Endodermal cell (in vitro differentiated cells): ENCODE measurements around the gene ZNF536. TPM values are rescaled to one million over a fixed set of nuclear protein-coding genes. Genes with fewer than 3 reads are reported as not detected.

Experiments
- DNase-seq: peaks from one replicate; pipeline ENCODE4 v3.0.0-alpha.2; 2017
- H3K27ac ChIP-seq: 2 replicates; pipeline ENCODE4 v1.5.1; 2013; ENCODE audit warnings: mild to moderate bottlenecking, low read depth, low read length, moderate library complexity
- H3K27me3 ChIP-seq: 2 replicates; pipeline ENCODE4 v1.6.1; 2013; ENCODE audit warnings: mild to moderate bottlenecking, low read length, moderate library complexity; ENCODE audit not compliant: insufficient read depth, control insufficient read depth, poor library complexity, severe bottlenecking
- H3K36me3 ChIP-seq: 2 replicates; pipeline ENCODE4 v1.7.0; 2013; ENCODE audit warnings: mild to moderate bottlenecking, low read length, moderate library complexity; ENCODE audit not compliant: control insufficient read depth, insufficient read depth
- H3K4me1 ChIP-seq: one replicate; pipeline ENCODE4 v1.7.0; 2013; ENCODE audit warnings: low read length; ENCODE audit not compliant: control insufficient read depth, insufficient read depth
- H3K4me3 ChIP-seq: 2 replicates; pipeline ENCODE4 v1.5.1; 2013; ENCODE audit warnings: mild to moderate bottlenecking, low read length, moderate library complexity
- H3K9ac ChIP-seq: 2 replicates; pipeline ENCODE4 v1.6.1; 2013; ENCODE audit warnings: mild to moderate bottlenecking, low read length, moderate library complexity; ENCODE audit not compliant: poor library complexity, severe bottlenecking; ENCODE audit errors: extremely low read depth
- H3K9me3 ChIP-seq: 2 replicates; pipeline ENCODE4 v1.6.1; 2013; ENCODE audit warnings: mild to moderate bottlenecking, low read length, moderate library complexity; ENCODE audit not compliant: control insufficient read depth
- H3K27ac Mint-ChIP-seq: 2 replicates; pipeline ENCODE4 v1.8.0; 2020; ENCODE audit warnings: mixed read lengths
- H3K27me3 Mint-ChIP-seq: 2 replicates; pipeline ENCODE4 v1.8.0; 2021; ENCODE audit warnings: mild to moderate bottlenecking, mixed read lengths; ENCODE audit not compliant: insufficient read depth
- H3K36me3 Mint-ChIP-seq: 2 replicates; pipeline ENCODE4 v1.8.0; 2020; ENCODE audit warnings: low read depth, mixed read lengths
- H3K4me1 Mint-ChIP-seq: 2 replicates; pipeline ENCODE4 v1.8.0; 2020; ENCODE audit warnings: mixed read lengths
- H3K4me3 Mint-ChIP-seq: 2 replicates; pipeline ENCODE4 v1.8.0; 2020; ENCODE audit warnings: mild to moderate bottlenecking, moderate library complexity, mixed read lengths
- H3K9me3 Mint-ChIP-seq: 2 replicates; pipeline ENCODE4 v1.8.0; 2020; ENCODE audit warnings: mild to moderate bottlenecking, mixed read lengths
- WGBS, 2 experiments: methylation state at CpG; one replicate each; pipeline versions ENCODE4 v1.1.5 to v1.1.7; 2013; ENCODE audit warnings: missing lambda C conversion rate in 2 of 2, mixed read lengths in 1 of 2; ENCODE audit not compliant: insufficient coverage in 1 of 2, insufficient read length in 1 of 2; 5-methylcytosine and 5-hydroxymethylcytosine counted together
- total RNA-seq, 2 donors: library from RNA; stranded (reverse); fragmentation: NEBNext Ultra II Directional in 1 of 2; extraction: Animal tissue kit (Norgen Biotek cat#: 25700) in 1 of 2; gene quantifications; 2 replicates in 1 of 2; 3 replicates in 1 of 2; pipeline ENCODE4 v1.2.1, GENCODE V29; 2021
- TF ChIP-seq, protein P1 (sequence below): fragments of 200-600 bp; sonication (generic); conservative IDR thresholded peaks from 2 replicates; pipeline ENCODE4 v1.5.0; 2021; ENCODE audit warnings: antibody characterized with exemption, mild to moderate bottlenecking

The ZNF536 gene
- total RNA-seq, 2 donors from 2014 or later: not detected

DNA sequence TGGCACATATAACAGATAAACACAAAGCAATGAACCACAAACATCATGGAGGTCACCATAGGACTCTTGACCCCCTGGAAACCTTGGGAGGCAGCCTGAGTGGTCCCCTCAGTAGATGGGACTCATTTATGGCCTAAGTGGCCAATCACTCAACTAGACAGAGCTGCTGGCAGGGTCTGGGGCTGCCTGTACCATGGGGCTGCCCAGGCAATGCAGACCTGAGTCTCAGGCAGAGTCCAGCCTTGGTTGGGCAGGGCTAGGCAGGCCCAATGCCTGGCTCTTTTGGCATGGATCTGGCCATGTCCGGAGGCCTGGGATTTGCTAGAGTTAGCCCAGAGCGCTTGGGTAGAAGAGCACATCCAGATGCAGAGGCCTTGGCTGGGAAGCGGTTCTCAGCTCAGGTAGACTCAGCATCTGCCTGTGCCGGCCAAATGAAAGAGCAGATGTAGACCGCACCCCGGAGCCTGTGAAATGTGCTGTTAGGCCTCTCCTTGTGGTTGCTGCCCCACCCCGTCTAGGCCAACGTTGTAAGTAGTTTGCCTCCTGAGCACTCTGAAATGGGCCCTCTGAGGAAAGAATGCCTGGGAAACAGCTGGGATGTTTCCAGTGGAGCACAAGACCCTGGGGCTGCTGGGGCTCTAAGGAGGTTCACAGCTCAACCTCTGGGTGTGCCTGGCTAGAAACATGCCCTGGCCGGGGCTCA lies 171.2 kb downstream of the ZNF536 start:
- peaks cover 3% of the 10 kb centered on the region for H3K27me3 Mint-ChIP-seq
- no peak overlapping the region for H3K27ac Mint-ChIP-seq
- Histone ChIP-seq H3K9ac (no peak overlapping the region), H3K27me3 (no peaks in the 10 kb centered on the region), H3K4me3 (no peak overlapping the region), H3K27ac (no peak overlapping the region), H3K4me1 (no peaks in the 10 kb centered on the region), H3K36me3 (no peaks in the 10 kb centered on the region), H3K9me3 (no peaks in the 10 kb centered on the region)
- H3K4me3 Mint-ChIP-seq: no peak overlapping the region
- H3K4me1 Mint-ChIP-seq: no peaks in the 10 kb centered on the region
- 95 to 96% methylated on average over 9 of the region's 9 CpGs for WGBS, 2 experiments
- TF ChIP-seq, protein P1, sequence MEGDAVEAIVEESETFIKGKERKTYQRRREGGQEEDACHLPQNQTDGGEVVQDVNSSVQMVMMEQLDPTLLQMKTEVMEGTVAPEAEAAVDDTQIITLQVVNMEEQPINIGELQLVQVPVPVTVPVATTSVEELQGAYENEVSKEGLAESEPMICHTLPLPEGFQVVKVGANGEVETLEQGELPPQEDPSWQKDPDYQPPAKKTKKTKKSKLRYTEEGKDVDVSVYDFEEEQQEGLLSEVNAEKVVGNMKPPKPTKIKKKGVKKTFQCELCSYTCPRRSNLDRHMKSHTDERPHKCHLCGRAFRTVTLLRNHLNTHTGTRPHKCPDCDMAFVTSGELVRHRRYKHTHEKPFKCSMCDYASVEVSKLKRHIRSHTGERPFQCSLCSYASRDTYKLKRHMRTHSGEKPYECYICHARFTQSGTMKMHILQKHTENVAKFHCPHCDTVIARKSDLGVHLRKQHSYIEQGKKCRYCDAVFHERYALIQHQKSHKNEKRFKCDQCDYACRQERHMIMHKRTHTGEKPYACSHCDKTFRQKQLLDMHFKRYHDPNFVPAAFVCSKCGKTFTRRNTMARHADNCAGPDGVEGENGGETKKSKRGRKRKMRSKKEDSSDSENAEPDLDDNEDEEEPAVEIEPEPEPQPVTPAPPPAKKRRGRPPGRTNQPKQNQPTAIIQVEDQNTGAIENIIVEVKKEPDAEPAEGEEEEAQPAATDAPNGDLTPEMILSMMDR: no peak
- DNase-seq: peak; percentile 27
- H3K36me3 Mint-ChIP-seq: no peaks in the 10 kb centered on the region
- no peaks in the 10 kb centered on the region for H3K9me3 Mint-ChIP-seq

DNA sequence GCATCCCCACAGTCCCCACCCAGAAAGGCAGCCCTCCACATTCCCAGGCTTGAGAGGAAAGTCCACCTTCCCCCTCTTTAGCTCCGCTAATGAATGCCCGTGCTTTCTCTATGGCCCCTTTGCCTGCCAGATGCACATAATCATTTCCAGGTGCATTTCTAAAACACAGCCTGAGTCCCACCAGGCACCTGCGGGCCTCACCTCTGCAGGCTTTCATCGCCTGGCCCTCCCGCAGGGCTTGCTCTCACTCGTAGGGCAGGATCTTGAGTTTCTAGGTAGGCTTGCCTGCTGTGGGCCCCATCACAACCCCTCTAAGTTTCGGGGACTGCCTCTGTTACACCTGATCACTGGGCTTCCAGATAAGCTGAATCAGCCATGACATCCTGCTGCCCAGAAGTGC lies 173.6 kb downstream of the ZNF536 start:
- Histone ChIP-seq H3K36me3 (no peaks in the 10 kb centered on the region), H3K4me3 (no peak overlapping the region), H3K27me3 (no peaks in the 10 kb centered on the region), H3K4me1 (no peaks in the 10 kb centered on the region), H3K9me3 (no peaks in the 10 kb centered on the region), H3K27ac (no peak overlapping the region), H3K9ac (no peak overlapping the region)
- no peaks in the 10 kb centered on the region for H3K4me1 Mint-ChIP-seq
- no peak for DNase-seq
- no peaks in the 10 kb centered on the region for H3K36me3 Mint-ChIP-seq
- H3K27ac Mint-ChIP-seq: no peak overlapping the region
- TF ChIP-seq, protein P1: no peak
- no peaks in the 10 kb centered on the region for H3K9me3 Mint-ChIP-seq
- no peaks in the 10 kb centered on the region for H3K27me3 Mint-ChIP-seq
- no peak overlapping the region for H3K4me3 Mint-ChIP-seq
- 92 to 100% methylated on average over 2 to 7 of the region's 7 CpGs for WGBS, 2 experiments

DNA sequence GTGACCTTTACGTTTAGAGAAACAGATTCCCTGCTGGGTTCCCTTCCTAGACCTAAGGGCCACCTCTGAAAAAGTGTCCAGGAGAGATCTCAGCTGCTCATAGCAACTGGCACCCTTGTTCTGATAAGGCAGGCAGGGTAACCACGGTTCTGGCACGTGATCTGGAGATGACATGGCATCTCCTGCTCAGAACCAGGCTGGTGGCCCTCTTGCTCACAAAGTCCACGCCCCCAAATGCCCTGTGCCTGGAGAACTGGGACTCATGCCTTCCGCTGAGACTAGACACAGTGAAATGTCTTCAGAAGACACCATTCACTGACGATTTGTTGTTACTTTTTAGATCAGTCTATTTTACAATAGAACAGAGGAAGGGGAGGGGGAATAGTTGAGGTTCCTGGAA lies 174.1 kb downstream of the ZNF536 start:
- H3K4me1 ChIP-seq: peaks cover 2% of the 10 kb centered on the region
- H3K9ac ChIP-seq: no peak overlapping the region
- H3K4me1 Mint-ChIP-seq: peaks cover 5% of the 10 kb centered on the region
- H3K27ac Mint-ChIP-seq: no peak overlapping the region
- H3K27ac ChIP-seq: no peak overlapping the region
- H3K4me3 Mint-ChIP-seq: no peak overlapping the region
- H3K27me3 ChIP-seq: no peaks in the 10 kb centered on the region
- H3K9me3 Mint-ChIP-seq: no peaks in the 10 kb centered on the region
- DNase-seq: no peak
- H3K4me3 ChIP-seq: no peak overlapping the region
- no peaks in the 10 kb centered on the region for H3K27me3 Mint-ChIP-seq
- H3K9me3 ChIP-seq: no peaks in the 10 kb centered on the region
- TF ChIP-seq, protein P1: no peak
- 90 to 95% methylated on average over 5 to 6 of the region's 6 CpGs for WGBS, 2 experiments
- H3K36me3 Mint-ChIP-seq: no peaks in the 10 kb centered on the region
- no peaks in the 10 kb centered on the region for H3K36me3 ChIP-seq
